Measurements from ENCODE around the gene OOSP1.
"Not testable (repeated sequence)": the region's sequence is repeated elsewhere in the genome, so short reads cannot be mapped to it uniquely, and the experiment has no call there.

Gene OOSP1

DNA sequence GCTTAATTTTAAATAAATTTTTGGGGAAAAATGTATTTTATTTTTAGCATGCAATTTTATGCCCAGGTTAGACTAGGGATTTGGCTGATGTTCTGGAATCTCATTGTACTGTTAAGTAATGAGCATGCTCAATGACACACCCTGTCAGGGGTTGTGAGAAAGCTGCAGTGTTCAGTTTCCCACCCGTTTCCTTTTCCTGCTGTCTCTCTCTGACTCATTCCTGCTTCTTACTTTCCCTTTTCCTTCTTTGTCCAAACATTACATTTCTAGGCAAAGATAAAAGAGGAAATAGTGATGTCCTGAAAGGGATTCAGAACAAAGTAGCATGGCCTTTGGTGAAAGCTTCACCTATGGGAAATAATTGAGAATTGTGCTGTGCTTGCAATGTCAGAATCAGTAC lies 36.9 kb upstream of the OOSP1 start:
- H3K27ac ChIP-seq = no peak overlapping the region

DNA sequence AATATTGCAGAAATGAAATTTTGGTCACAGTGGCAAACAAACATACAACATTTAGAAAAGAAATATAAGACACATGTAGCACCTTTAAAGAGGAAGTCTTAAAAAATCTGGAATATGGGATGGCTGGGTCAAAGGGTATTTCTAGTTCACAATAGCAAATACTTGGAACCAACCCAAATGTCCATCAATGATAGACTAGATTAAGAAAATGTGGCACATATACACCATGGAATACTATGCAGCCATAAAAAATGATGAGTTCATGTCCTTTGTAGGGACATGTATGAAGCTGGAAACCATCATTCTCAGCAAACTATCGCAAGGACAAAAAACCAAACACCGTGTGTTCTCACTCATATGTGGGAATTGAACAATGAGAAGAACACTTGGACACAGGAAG lies 34.7 kb upstream of the OOSP1 start:
- H3K27ac ChIP-seq = not testable (repeated sequence)

More for the DNA sequence above, 36.9 kb upstream of the OOSP1 start:
- no peak for TF ChIP-seq ZFX (IDR thresholded peaks at IDR 0.05)
- TF ChIP-seq, protein P1, sequence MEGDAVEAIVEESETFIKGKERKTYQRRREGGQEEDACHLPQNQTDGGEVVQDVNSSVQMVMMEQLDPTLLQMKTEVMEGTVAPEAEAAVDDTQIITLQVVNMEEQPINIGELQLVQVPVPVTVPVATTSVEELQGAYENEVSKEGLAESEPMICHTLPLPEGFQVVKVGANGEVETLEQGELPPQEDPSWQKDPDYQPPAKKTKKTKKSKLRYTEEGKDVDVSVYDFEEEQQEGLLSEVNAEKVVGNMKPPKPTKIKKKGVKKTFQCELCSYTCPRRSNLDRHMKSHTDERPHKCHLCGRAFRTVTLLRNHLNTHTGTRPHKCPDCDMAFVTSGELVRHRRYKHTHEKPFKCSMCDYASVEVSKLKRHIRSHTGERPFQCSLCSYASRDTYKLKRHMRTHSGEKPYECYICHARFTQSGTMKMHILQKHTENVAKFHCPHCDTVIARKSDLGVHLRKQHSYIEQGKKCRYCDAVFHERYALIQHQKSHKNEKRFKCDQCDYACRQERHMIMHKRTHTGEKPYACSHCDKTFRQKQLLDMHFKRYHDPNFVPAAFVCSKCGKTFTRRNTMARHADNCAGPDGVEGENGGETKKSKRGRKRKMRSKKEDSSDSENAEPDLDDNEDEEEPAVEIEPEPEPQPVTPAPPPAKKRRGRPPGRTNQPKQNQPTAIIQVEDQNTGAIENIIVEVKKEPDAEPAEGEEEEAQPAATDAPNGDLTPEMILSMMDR (conservative IDR thresholded peaks at IDR 0.05) = no peak

DNA sequence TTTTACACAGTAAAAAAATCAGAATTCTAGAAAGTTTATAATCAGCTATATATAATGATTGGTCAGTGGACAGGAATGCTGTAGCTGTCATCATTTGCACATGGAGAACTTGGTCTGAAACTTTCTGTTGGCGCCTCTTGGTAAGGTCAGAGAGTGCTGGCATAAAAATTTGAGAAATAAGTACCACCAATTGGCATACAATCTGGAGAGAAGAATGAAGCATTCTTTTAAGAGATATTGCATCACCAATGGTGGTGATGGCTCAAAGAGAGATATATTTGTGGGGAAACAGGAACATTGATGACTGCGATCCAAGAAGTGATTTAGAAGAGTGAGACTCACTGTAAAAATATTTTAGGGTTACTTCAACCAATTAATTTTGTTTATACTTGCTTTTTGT lies 19.8 kb upstream of the OOSP1 start:
- H3K27ac ChIP-seq = no peak overlapping the region
- TF ChIP-seq, protein P1 (conservative IDR thresholded peaks at IDR 0.05) = no peak
- TF ChIP-seq ZFX (IDR thresholded peaks at IDR 0.05) = no peak

DNA sequence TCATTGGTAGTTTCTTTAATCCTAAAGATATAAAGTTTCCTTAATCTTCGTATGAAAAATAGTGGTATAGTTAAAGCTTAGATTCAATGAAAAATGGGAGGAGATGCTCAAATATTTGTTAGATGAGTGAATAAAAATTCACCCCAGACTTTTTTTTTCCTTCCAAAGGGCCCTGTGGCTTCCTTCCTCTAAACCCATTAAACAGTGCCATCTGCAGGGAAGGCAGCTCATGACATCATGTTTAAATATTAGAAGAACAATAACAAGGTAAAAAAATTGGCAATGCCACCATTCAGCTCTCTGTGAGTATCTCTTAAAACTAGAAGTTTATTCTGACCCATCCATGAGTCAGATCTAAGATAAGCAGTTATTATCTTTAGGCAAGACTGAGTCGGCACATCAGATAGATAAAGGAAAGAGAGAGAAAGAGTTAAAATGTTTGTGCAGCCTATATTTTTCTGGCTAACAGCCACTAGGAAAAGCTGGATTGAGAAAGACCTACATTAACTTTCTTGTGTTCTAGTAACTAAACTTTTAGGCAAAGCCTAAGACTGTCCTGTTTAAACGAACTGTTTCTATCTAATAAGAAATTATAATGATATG lies 19.1 kb upstream of the OOSP1 start:
- no peak for TF ChIP-seq ZFX (IDR thresholded peaks at IDR 0.05)
- TF ChIP-seq, protein P1 (conservative IDR thresholded peaks at IDR 0.05) = peak; percentile 82
- H3K27ac ChIP-seq = no peak overlapping the region

DNA sequence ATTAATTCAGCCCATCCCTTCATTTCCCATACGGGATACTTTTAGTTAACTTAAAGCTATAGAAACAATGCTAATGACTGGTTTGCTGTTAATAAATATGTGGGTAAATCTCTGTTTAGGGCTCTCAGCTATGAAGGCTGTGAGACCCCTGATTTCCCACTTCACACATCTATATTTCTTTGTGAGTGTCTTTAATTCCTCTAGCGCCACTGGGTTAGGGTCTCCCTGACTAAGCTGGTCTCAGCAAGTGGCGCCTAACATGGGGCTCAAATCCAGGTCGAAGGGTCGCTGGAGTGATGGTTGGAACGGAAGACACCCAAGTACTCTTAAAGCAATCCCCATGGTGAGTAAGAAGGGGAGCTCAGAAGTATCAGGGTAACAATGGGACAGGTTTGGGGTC lies 14.4 kb upstream of the OOSP1 start:
- H3K27ac ChIP-seq = no peak overlapping the region
- TF ChIP-seq, protein P1 (conservative IDR thresholded peaks at IDR 0.05) = no peak
- no peak for TF ChIP-seq ZFX (IDR thresholded peaks at IDR 0.05)

DNA sequence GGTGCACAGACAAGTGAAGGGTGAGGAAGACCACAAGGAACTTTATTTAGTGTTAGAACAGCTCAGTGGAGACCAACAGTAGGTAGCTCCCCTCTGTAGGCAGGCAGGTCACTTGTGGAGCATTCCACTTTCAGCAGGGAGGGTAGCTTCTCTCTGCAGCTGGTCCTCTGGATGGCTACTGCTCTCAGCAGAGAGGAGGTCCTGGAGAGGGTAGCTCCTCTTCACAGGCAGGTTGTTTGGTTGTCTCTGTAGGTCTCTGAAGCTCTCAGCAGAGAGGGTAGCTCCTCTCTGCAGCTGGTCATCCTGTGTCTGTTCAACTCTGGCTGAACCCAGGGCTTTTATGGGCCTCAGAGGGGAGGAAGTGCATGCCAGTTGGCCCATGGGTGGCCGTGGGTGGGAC lies 6.5 kb upstream of the OOSP1 start:
- no peak for TF ChIP-seq ZFX (IDR thresholded peaks at IDR 0.05)
- TF ChIP-seq, protein P1 (conservative IDR thresholded peaks at IDR 0.05) = no peak
- no peak overlapping the region for H3K27ac ChIP-seq

DNA sequence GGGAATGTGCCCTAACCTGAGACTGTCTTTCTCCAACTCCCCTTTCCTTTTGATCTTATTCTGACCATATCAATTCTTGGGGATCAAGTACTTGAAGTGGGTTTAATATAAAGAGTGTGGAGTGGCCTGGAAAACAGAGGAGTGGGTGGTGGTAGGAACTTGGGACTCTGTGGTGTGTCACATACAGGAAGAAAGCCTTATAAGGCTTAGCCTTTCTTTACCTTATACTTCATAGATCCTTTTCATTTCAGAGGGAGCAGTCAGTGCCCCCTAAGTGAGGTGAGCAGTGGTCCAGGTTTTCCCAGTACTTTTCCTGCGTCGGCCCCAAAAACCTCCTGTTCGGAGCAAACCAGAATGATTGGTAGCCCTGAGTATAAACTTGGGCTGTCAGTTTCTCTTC lies 486 bp downstream of the OOSP1 start:
- no peak for TF ChIP-seq ZFX (IDR thresholded peaks at IDR 0.05)

DNA sequence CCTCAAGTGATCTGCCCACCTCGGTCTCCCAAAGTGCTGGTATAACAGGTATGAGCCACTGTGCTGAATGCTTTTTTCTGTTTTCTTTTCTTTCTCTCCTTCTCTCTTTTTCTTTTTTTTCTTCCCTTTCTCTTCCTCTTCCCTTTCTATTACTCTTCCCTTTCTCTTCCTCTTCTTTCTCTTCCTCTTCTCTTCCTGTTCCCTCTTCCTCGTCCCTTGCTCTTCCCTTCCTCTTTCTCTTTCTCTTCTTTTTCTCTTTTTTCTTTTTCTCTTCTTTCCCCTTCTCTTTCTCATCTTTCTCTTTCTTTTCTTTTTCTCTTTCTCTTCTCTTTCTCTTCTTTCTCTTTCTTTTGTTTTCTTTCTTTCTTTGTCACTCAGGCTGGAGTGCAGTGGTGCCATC lies 1.2 kb downstream of the OOSP1 start:
- TF ChIP-seq, protein P1 (conservative IDR thresholded peaks at IDR 0.05) = no peak
- TF ChIP-seq ZFX (IDR thresholded peaks at IDR 0.05) = no peak
- H3K27ac ChIP-seq = no peak overlapping the region

More for the DNA sequence above, 486 bp downstream of the OOSP1 start:
- H3K27ac ChIP-seq = no peak overlapping the region

Measured in C4-2B (cell line).